Activated T-cell treated with anti-CD3 and anti-CD28 coated beads, Interleukin-2, amount 50 U/mL, for 4 hours (primary cell): Measurements from ENCODE around the gene FASN. TPM values are rescaled to one million over a fixed set of nuclear protein-coding genes. Genes with fewer than 3 reads are reported as not detected.
A peak's percentile ranks its signal among the peaks of the same experiment; 100 is the strongest.

Experiments used
- ATAC-seq, 2 donors: fragments of 200-7000 bp; cut with Tn5 transposase; one replicate each; pipeline ENCODE4 v1.10.0; 2021
- DNase-seq: peaks from one replicate; pipeline ENCODE4 v3.0.0-alpha.2; 2020
- H3K27me3 Mint-ChIP-seq: one replicate; pipeline ENCODE4 v1.8.0; 2021; ENCODE audit warnings: low read depth, mixed read lengths
- H3K36me3 Mint-ChIP-seq: one replicate; pipeline ENCODE4 v1.8.0; 2022; ENCODE audit warnings: mixed read lengths; ENCODE audit not compliant: insufficient read depth
- H3K4me1 Mint-ChIP-seq: one replicate; pipeline ENCODE4 v1.8.0; 2021; ENCODE audit warnings: low read depth, mixed read lengths
- H3K4me3 Mint-ChIP-seq: one replicate; pipeline ENCODE4 v1.8.0; 2021; ENCODE audit warnings: mild to moderate bottlenecking, moderate library complexity, mixed read lengths
- H3K9me3 Mint-ChIP-seq: one replicate; pipeline ENCODE4 v1.8.0; 2021; ENCODE audit warnings: mixed read lengths
- total RNA-seq, 3 donors: library from RNA; stranded (reverse); gene quantifications; one replicate each; pipeline ENCODE4 v1.2.1, GENCODE V29; 2021

Gene FASN
- total RNA-seq, 3 donors from 2014 or later: 365 to 468 (median 403) TPM

DNA sequence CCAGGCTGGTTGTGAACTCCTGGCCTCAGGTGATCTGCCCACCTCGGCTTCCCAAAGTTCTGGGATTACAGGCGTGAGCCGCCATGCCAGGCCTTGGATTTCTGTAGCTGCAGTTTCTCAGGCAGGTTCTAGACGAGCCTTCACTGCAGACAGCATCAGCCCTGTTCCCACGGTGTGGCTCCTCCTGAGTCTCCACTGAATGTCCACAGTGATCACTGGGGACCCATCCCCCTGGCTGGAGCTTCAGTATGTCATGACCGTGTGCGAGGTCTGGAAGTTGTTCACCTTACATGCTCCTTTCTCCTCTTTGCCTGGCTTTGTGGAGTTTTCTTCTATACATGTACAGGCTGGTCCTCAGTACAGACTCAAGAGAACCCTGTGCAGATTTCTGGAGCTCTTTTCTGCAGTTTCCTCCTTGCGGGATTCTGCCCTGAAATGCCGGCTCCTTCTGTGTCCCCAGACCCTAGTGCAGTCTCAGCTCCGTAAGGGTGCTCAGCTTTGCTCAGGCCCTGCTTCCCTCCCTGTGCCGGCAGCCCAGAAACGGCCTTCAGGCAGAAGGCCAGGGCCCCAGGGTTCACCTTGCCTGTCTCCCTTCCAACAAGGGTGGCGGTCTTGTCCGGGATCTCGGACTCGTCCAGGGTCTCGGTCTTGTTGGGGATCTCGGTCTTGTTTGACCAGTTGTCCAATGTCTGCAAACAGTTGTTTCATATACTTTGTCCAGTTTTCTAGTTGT lies 14.3 kb upstream of the FASN start:
- Mint-ChIP-seq H3K4me1 (peaks cover 5% of the 10 kb centered on the region), H3K4me3 (no peak overlapping the region), H3K27me3 (no peaks in the 10 kb centered on the region), H3K36me3 (peaks cover 4% of the 10 kb centered on the region), H3K9me3 (no peaks in the 10 kb centered on the region)
- no peak for DNase-seq
- no peak for ATAC-seq

DNA sequence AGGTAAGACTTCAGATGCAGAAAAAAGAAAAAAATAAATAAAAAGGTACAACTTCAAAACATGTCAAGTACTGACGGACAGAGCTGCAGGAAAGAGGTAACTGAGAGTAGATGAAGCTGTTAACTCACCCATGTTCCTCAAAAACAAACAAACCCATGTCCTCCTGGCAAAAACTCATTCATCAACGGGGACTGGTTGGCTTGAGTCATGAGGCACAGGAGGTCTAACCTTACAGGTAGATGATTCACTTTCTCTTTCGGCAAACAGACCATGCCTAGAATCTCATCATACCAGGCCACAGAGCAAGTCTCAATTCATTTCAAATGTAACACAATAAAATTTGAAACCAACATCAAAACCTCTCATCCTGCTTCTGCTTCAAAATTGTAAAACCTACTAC lies 12.3 kb upstream of the FASN start:
- H3K9me3 Mint-ChIP-seq: no peaks in the 10 kb centered on the region
- peaks cover 22% of the 10 kb centered on the region for H3K4me1 Mint-ChIP-seq
- H3K4me3 Mint-ChIP-seq: no peak overlapping the region
- ATAC-seq (peak; percentile 61 to 66), DNase-seq (no peak)
- H3K36me3 Mint-ChIP-seq: peaks cover 4% of the 10 kb centered on the region
- H3K27me3 Mint-ChIP-seq: no peaks in the 10 kb centered on the region

- ATAC-seq (no peak), DNase-seq (no peak)
- H3K9me3 Mint-ChIP-seq: no peaks in the 10 kb centered on the region
- peaks cover 26% of the 10 kb centered on the region for H3K4me1 Mint-ChIP-seq
- H3K27me3 Mint-ChIP-seq: no peaks in the 10 kb centered on the region
- no peak overlapping the region for H3K4me3 Mint-ChIP-seq
- peaks cover 4% of the 10 kb centered on the region for H3K36me3 Mint-ChIP-seq
Observed at GRCh38 chr17:82108961-82109475, 11.0 kb upstream of the FASN start.

DNA sequence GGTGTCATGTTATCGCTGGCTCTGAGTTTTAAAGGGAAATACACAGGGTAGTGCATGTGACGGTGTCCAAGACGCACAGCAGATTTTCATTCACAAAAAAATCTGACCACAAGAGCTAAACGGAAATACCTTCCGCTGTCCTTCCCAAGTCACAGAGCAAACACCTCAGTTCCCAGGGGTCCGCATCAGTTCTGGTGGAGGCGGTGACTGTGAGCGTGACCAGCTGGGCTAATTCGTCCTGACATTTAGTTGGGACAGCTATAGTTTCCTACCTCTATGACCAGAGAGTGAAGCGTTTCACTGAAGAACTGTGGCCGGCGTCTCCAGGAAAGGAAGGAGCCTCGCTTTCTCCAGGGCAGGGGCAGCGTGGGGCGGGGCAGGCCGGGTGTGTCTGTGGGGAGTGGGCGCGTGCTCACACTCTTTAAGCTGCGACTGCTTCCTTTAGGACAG lies 10.5 kb upstream of the FASN start:
- H3K36me3 Mint-ChIP-seq: peaks cover 3% of the 10 kb centered on the region
- H3K27me3 Mint-ChIP-seq: no peaks in the 10 kb centered on the region
- H3K4me1 Mint-ChIP-seq: peaks cover 26% of the 10 kb centered on the region
- no peak overlapping the region for H3K4me3 Mint-ChIP-seq
- no peak for DNase-seq
- no peaks in the 10 kb centered on the region for H3K9me3 Mint-ChIP-seq
- no peak for ATAC-seq

DNA sequence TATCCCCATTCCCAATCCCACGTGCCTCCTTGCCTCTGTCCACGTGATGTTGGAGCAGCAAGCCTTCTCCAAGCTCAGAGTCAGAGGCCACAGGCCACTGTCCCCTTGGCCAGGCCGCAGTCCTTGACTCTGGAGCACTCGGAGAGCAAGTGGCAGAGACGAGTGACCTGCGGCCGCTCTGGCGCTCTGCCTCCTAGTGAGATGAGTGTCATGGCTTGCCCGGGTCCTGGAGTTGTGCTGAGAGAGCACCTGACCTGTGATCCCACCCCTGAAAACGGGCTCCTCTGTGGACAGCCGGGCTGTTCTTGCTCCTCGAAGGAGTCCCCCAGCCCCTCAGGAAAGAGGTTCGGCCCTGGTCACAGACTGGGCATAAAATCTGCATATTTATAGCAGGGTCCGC lies 10.0 kb upstream of the FASN start:
- H3K4me1 Mint-ChIP-seq: peaks cover 26% of the 10 kb centered on the region
- H3K27me3 Mint-ChIP-seq: no peaks in the 10 kb centered on the region
- peaks cover 2% of the 10 kb centered on the region for H3K36me3 Mint-ChIP-seq
- no peak overlapping the region for H3K4me3 Mint-ChIP-seq
- no peaks in the 10 kb centered on the region for H3K9me3 Mint-ChIP-seq
- ATAC-seq (no peak), DNase-seq (no peak)

DNA sequence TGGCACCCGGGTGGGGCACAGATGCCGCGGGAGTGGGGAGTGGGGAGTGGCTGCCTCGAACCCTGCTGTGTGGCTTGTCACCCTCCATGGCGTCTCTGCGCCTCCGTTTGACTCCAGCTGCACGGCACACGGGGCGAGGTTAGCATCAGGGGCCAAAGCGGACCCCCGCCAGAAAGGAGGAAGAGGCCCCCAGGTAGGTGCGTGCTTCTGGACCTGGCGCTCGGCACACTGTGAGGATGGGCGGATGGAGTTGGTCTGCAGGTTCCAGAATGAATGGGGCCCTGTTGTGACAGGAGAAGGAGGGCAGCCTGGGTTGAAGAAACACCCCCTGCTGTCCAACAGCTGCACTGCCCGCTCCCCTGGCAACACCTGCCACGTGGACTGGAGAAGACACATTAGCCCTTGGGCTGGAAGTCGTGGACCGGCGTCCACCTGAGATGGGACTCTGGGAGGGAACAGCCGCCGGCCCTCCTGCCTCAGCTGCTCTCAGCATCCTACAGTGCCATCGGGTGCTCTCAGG lies 9.4 kb upstream of the FASN start:
- H3K36me3 Mint-ChIP-seq: peaks cover 2% of the 10 kb centered on the region
- no peaks in the 10 kb centered on the region for H3K9me3 Mint-ChIP-seq
- H3K4me3 Mint-ChIP-seq: no peak overlapping the region
- no peaks in the 10 kb centered on the region for H3K27me3 Mint-ChIP-seq
- DNase-seq (no peak), ATAC-seq (no peak)
- peaks cover 26% of the 10 kb centered on the region for H3K4me1 Mint-ChIP-seq

DNA sequence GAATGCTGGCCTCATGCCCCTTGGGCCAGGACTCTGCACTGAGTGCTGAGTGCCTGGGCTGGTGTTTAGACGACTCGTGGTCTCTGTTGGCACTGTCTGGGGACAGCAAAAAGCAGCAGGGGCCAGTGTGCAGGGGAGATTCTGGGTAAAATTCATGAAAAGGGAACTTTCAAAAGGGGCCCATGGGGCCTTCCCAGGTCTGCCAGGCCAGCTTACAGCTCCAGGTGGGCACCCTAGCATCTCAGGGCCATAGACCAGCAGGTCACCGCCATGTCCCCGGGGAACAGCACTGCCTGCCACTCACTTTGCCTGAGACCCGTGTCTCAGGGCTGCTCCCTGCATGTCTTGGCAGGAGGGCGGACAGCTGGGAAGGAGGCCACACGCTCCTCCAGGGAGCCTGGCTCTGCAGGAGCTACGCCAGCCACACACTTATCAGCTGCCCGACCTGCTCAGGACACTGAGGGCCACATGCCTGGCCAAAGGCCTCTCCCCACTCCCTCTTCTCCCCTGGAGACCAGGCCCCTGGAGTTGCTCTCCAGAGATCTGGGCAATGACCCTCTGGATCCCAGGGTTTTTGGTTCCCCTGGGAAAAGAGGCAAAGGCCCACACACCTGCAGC lies 8.8 kb upstream of the FASN start:
- Mint-ChIP-seq H3K36me3 (no peaks in the 10 kb centered on the region), H3K9me3 (no peaks in the 10 kb centered on the region), H3K4me1 (peaks cover 26% of the 10 kb centered on the region), H3K4me3 (peak overlapping the region; percentile 86), H3K27me3 (no peaks in the 10 kb centered on the region)
- no peak for DNase-seq
- no peak for ATAC-seq

DNA sequence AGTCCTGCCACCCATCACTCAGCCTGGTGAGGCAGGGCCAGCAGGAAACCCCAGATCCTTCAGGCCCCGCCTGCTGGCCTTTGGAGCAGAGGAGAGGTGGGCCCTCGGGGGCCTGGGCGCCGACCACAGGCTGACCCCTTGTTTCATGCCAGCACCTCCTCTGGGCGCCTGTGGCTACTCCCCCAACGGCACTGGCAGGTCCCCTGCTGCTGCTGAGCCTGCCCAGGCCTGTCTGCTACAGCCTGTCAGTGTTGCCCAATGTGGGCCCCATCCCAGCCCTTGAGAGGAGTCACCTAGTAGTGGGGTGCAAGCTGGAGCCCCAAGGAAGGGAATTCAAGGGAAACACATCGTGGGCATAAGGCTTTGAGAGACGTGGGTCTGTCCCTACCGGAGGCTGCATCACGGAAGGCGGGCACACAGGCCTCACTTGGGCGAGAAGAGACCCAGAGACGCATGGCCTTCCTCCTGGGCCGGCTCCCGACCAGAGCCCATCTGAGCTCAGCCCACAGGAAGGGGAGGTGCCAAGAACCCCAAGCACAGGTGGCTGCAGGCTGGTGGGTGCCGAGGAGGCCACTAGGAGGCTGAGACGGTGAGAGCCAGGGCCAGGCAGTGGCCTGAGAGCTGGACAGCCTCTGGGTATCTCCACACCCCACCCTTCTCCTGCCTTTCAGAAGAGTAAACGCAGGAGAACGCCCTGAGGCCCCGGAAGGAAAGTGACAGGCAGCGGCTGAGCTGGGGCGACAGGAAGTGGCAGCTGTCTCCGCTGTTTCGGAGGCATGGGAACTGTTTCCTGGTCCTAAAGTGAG lies 8.0 kb upstream of the FASN start:
- peaks cover 26% of the 10 kb centered on the region for H3K4me1 Mint-ChIP-seq

GRCh38 chr17:82105417-82105881 lies 7.4 kb upstream of the FASN start:
- peaks cover 28% of the 10 kb centered on the region for H3K4me1 Mint-ChIP-seq
- H3K27me3 Mint-ChIP-seq: no peaks in the 10 kb centered on the region
- ATAC-seq: no peak
- peak overlapping the region; percentile 86 for H3K4me3 Mint-ChIP-seq
- DNase-seq: no peak
- no peaks in the 10 kb centered on the region for H3K9me3 Mint-ChIP-seq
- H3K36me3 Mint-ChIP-seq: no peaks in the 10 kb centered on the region

More for the DNA sequence above, 8.0 kb upstream of the FASN start:
- DNase-seq (peak; percentile 46), ATAC-seq (peak; percentile 88)
- Mint-ChIP-seq H3K4me3 (peak overlapping the region; percentile 86), H3K36me3 (no peaks in the 10 kb centered on the region), H3K9me3 (no peaks in the 10 kb centered on the region), H3K27me3 (no peaks in the 10 kb centered on the region)

GRCh38 chr17:82104797-82105416 lies 6.9 kb upstream of the FASN start:
- peaks cover 28% of the 10 kb centered on the region for H3K4me1 Mint-ChIP-seq
- H3K9me3 Mint-ChIP-seq: no peaks in the 10 kb centered on the region
- H3K36me3 Mint-ChIP-seq: no peaks in the 10 kb centered on the region
- no peak for ATAC-seq
- H3K4me3 Mint-ChIP-seq: peak overlapping the region; percentile 86
- no peak for DNase-seq
- H3K27me3 Mint-ChIP-seq: no peaks in the 10 kb centered on the region

DNA sequence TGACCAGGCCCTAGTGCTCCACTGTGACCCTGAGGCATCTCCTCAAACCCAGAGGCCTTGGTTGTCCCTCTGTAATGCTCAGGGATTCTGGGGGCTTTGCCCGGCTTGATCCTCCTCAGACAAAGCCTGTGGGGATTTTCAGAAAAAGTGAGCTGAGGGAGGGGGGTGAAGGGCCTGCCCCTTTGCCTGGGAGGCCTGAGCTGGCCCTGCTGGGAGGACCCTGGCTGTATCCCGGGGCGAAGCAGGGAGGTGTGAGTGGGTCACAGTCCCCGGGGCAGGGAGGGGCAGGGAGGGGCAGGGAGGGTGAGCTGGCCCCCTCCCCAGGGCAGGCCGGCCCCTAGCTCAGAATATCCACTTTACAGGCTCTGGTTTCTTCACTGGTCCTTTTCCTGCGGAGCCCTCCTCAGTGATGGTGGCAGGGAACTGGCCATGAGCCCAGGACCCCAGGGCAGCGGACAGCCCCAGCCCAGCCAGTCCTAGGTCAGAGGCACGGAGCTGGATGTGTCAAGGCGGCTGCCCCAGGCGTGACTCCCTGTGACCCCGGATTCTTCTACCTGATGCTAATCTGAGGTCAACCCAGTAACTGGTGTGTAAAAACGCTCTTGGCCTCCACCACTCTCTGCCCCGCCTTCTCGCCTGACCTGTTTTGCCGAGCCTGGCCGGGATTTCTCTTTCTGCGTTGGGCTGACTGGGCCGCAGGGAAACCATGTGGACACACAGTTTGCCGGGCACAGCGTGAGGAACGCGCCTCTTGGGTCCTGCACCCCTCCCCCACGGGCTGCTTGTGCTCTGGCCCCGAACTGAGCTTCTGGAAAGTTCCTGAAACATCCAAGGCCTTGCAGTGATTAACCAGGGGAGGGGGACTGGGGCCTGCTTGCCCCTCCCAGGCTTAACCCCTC lies 5.8 kb upstream of the FASN start:
- ATAC-seq: no peak
- no peak for DNase-seq
- H3K4me1 Mint-ChIP-seq: peaks cover 28% of the 10 kb centered on the region
- H3K9me3 Mint-ChIP-seq: no peaks in the 10 kb centered on the region
- H3K27me3 Mint-ChIP-seq: no peaks in the 10 kb centered on the region
- H3K4me3 Mint-ChIP-seq: no peak overlapping the region
- H3K36me3 Mint-ChIP-seq: no peaks in the 10 kb centered on the region

- DNase-seq: no peak
- H3K27me3 Mint-ChIP-seq: no peaks in the 10 kb centered on the region
- no peaks in the 10 kb centered on the region for H3K36me3 Mint-ChIP-seq
- no peak overlapping the region for H3K4me3 Mint-ChIP-seq
- no peak for ATAC-seq
- peaks cover 24% of the 10 kb centered on the region for H3K4me1 Mint-ChIP-seq
- no peaks in the 10 kb centered on the region for H3K9me3 Mint-ChIP-seq
Observed at GRCh38 chr17:82101767-82102679, 4.0 kb upstream of the FASN start.
